ENCODE results near the gene ICA1. TPM values are rescaled to one million over a fixed set of nuclear protein-coding genes. Genes with fewer than 3 reads are reported as not detected.

Gene ICA1
- total and polyA plus RNA-seq, 10 donors = 9.6 to 45.7 (median 27.0) TPM

- Histone ChIP-seq H3K27me3 (replicated peaks in 1 of 7) (no peaks in the 10 kb centered on the region), H3K4me1 (peaks cover 0 to 15% (median 0%) of the 10 kb centered on the region in 6 donors), H3K4me3 (no peak overlapping the region), H3K27ac (peak overlapping the region in 1 of 8 donors; percentile 46), H3K9me3 (no peaks in the 10 kb centered on the region), H3K36me3 (peaks cover 0 to 9% (median 0%) of the 10 kb centered on the region in 6 donors)
- intact Hi-C loops (cut with DNase I; ENCODE audit: low total_unique reads) = loop anchor here (10.0 kb wide), 4 partner anchors 447 to 1107 kb away; no protein-coding TSS in a partner anchor
- TF ChIP-seq POLR2AphosphoS5 (IDR thresholded peaks at IDR 0.05) = no peak
- TF ChIP-seq, protein P1, sequence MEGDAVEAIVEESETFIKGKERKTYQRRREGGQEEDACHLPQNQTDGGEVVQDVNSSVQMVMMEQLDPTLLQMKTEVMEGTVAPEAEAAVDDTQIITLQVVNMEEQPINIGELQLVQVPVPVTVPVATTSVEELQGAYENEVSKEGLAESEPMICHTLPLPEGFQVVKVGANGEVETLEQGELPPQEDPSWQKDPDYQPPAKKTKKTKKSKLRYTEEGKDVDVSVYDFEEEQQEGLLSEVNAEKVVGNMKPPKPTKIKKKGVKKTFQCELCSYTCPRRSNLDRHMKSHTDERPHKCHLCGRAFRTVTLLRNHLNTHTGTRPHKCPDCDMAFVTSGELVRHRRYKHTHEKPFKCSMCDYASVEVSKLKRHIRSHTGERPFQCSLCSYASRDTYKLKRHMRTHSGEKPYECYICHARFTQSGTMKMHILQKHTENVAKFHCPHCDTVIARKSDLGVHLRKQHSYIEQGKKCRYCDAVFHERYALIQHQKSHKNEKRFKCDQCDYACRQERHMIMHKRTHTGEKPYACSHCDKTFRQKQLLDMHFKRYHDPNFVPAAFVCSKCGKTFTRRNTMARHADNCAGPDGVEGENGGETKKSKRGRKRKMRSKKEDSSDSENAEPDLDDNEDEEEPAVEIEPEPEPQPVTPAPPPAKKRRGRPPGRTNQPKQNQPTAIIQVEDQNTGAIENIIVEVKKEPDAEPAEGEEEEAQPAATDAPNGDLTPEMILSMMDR (IDR thresholded peaks at IDR 0.05 in 8 of 11, conservative IDR thresholded peaks at IDR 0.05 in 3 of 11) = no peak
- no peak for TF ChIP-seq POLR2A (IDR thresholded peaks at IDR 0.05)
- WGBS, 5 donors = 89 to 96% (median 94%) methylated on average over 1 of the region's 1 CpG
- no peak for DNase-seq
Measured at GRCh38 chr7:8211725-8212096, 50.3 kb downstream of the ICA1 start.

DNA sequence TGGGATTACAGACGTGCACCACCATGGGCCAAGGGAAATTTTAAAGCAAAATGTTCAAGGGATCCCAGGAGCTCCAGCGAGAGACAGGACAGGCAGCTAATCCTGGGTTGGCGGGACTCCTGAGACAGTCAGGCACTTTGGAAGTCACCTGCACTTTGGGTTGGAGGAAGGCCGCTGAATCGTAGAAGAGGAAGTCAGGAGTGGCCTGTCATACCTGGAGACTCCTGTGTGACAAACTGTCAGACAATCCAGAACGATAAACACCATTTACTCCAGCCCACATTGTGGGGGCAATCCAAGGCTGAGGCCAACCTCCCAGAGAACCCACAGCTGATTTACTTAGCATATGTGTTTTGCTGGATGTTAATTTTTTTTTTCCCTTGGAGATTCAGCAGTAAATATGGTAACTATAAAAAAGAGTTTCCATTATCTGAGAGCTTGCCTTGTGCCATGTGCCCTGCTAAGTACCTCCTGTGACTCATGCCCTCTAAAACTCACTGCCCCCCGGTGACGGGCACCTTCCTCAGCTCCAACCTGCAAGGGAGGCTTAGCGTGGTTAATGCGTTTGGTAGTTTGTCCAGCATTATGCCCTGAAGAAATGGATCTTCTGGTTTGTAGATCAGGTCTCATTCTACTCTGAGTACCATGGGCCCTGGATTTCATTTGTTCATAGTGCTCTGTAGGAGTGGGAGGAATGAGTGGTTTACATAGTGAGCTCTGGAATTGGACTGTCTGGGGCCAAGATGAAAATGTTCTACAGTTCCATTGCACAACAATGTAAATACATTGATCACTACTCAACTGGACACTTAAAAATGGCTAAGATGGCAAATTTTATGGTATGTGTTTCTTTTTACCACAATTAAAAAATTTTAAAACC, 50.9 kb downstream of the ICA1 start:
- H3K9me3 ChIP-seq = no peaks in the 10 kb centered on the region
- peaks cover 0 to 8% (median 0%) of the 10 kb centered on the region in 6 donors for H3K36me3 ChIP-seq
- intact Hi-C loops (cut with DNase I; ENCODE audit: low total_unique reads) = loop anchor here (10.0 kb wide), 4 partner anchors 446 to 1106 kb away; no protein-coding TSS in a partner anchor
- no peak for TF ChIP-seq POLR2AphosphoS5 (IDR thresholded peaks at IDR 0.05)
- TF ChIP-seq POLR2A (IDR thresholded peaks at IDR 0.05) = no peak
- TF ChIP-seq, protein P1 (IDR thresholded peaks at IDR 0.05 in 8 of 11, conservative IDR thresholded peaks at IDR 0.05 in 3 of 11) = no peak
- peaks cover 0 to 15% (median 0%) of the 10 kb centered on the region in 6 donors for H3K4me1 ChIP-seq
- DNase-seq = no peak
- H3K4me3 ChIP-seq = no peak overlapping the region
- H3K27ac ChIP-seq = no peak overlapping the region
- H3K27me3 ChIP-seq (replicated peaks in 1 of 7) = no peaks in the 10 kb centered on the region
- WGBS, 5 donors = 79 to 88% (median 85%) methylated on average over 10 of the region's 10 CpGs

- H3K27ac ChIP-seq = no peak overlapping the region
- DNase-seq = no peak
- TF ChIP-seq, protein P1 (IDR thresholded peaks at IDR 0.05 in 8 of 11, conservative IDR thresholded peaks at IDR 0.05 in 3 of 11) = no peak
- TF ChIP-seq POLR2AphosphoS5 (IDR thresholded peaks at IDR 0.05) (no peak), POLR2A (IDR thresholded peaks at IDR 0.05) (no peak)
- peaks cover 0 to 15% (median 0%) of the 10 kb centered on the region in 6 donors for H3K4me1 ChIP-seq
- H3K36me3 ChIP-seq = peaks cover 0 to 2% (median 0%) of the 10 kb centered on the region in 6 donors
- H3K9me3 ChIP-seq = no peaks in the 10 kb centered on the region
- intact Hi-C loops (cut with DNase I; ENCODE audit: low total_unique reads) = no loop called here
- H3K27me3 ChIP-seq (replicated peaks in 1 of 7) = no peaks in the 10 kb centered on the region
- H3K4me3 ChIP-seq = no peak overlapping the region
- 80 to 93% (median 85%) methylated on average over 4 of the region's 4 CpGs for WGBS, 5 donors
Measured at GRCh38 chr7:8209353-8209752, 52.6 kb downstream of the ICA1 start.

GRCh38 chr7:8208816-8209215, 53.2 kb downstream of the ICA1 start:
- no peak overlapping the region for H3K4me3 ChIP-seq
- WGBS, 5 donors = 76 to 84% (median 81%) methylated on average over 2 of the region's 2 CpGs
- no peaks in the 10 kb centered on the region for H3K27me3 ChIP-seq (replicated peaks in 1 of 7)
- H3K36me3 ChIP-seq = no peaks in the 10 kb centered on the region
- intact Hi-C loops (cut with DNase I; ENCODE audit: low total_unique reads) = no loop called here
- no peak overlapping the region for H3K27ac ChIP-seq
- peaks cover 0 to 15% (median 0%) of the 10 kb centered on the region in 6 donors for H3K4me1 ChIP-seq
- H3K9me3 ChIP-seq = no peaks in the 10 kb centered on the region
- no peak for DNase-seq
- TF ChIP-seq, protein P1 (IDR thresholded peaks at IDR 0.05 in 8 of 11, conservative IDR thresholded peaks at IDR 0.05 in 3 of 11) = no peak
- no peak for TF ChIP-seq POLR2A (IDR thresholded peaks at IDR 0.05)
- no peak for TF ChIP-seq POLR2AphosphoS5 (IDR thresholded peaks at IDR 0.05)

Data from spleen (tissue), 11 donors.